Mesenchymal stem cell (in vitro differentiated cells and primary cell): ENCODE results near the gene SERPINB6.
"Not testable (repeated sequence)": the region's sequence is repeated elsewhere in the genome, so short reads cannot be mapped to it uniquely, and the experiment has no call there.

ENCODE experiments used
- DNase-seq: peaks from one replicate; pipeline ENCODE4 v3.0.0-alpha.2; 2013
- H2AFZ ChIP-seq: one replicate; pipeline ENCODE4 v1.6.1; 2013; ENCODE audit warnings: low read depth, mild to moderate bottlenecking, control low read depth, inconsistent platforms, low read length, moderate library complexity
- H2AK5ac ChIP-seq: 2 replicates; pipeline ENCODE4 v1.6.1; 2013; ENCODE audit warnings: low read length, moderate library complexity, mild to moderate bottlenecking, inconsistent platforms; ENCODE audit not compliant: severe bottlenecking
- H2BK120ac ChIP-seq: one replicate; pipeline ENCODE4 v1.6.1; 2013; ENCODE audit warnings: low read depth, mild to moderate bottlenecking, inconsistent platforms, low read length, moderate library complexity
- H2BK12ac ChIP-seq, 2 experiments: one replicate each; pipeline ENCODE4 v1.6.1; 2013; ENCODE audit warnings: inconsistent platforms in 2 of 2, low read length in 2 of 2, mild to moderate bottlenecking in 2 of 2, moderate library complexity in 2 of 2, control low read depth in 1 of 2
- H2BK15ac ChIP-seq: one replicate; pipeline ENCODE4 v1.6.1; 2013; ENCODE audit warnings: mild to moderate bottlenecking, low read depth, inconsistent platforms; ENCODE audit not compliant: poor library complexity, severe bottlenecking
- H2BK5ac ChIP-seq: 2 replicates; pipeline ENCODE4 v1.6.1; 2013; ENCODE audit warnings: low read depth, mild to moderate bottlenecking, low read length, control low read depth, inconsistent platforms; ENCODE audit not compliant: poor library complexity, severe bottlenecking
- H3K14ac ChIP-seq, 2 experiments: one replicate each; pipeline ENCODE4 v1.6.1; 2013; ENCODE audit warnings: inconsistent platforms in 2 of 2, low read length in 2 of 2, control low read depth in 1 of 2, mild to moderate bottlenecking in 1 of 2, moderate library complexity in 1 of 2
- H3K18ac ChIP-seq, 2 experiments: one replicate each; pipeline ENCODE4 v1.6.1; 2013; ENCODE audit warnings: inconsistent platforms in 2 of 2, low read length in 2 of 2, control low read depth in 1 of 2, low read depth in 1 of 2, mild to moderate bottlenecking in 1 of 2
- H3K23ac ChIP-seq, 2 experiments: one replicate each; pipeline ENCODE4 v1.6.1; 2013; ENCODE audit warnings: inconsistent platforms in 2 of 2, low read length in 2 of 2, mild to moderate bottlenecking in 2 of 2, moderate library complexity in 2 of 2, control low read depth in 1 of 2
- H3K27ac ChIP-seq: 2 replicates; pipeline ENCODE4 v1.5.1; 2013; ENCODE audit warnings: mild to moderate bottlenecking, moderate library complexity, low read length, control low read depth, inconsistent platforms; ENCODE audit not compliant: poor library complexity, severe bottlenecking
- H3K27me3 ChIP-seq, 2 experiments: 2 replicates each; pipeline versions ENCODE4 v1.6.1 to v1.7.0; 2013; ENCODE audit warnings: low read length in 2 of 2, mild to moderate bottlenecking in 2 of 2, moderate library complexity in 2 of 2, control low read depth in 1 of 2, inconsistent platforms in 1 of 2; ENCODE audit not compliant: control insufficient read depth in 1 of 2, insufficient read depth in 1 of 2
- H3K36me3 ChIP-seq, 2 experiments: 2 replicates each; pipeline versions ENCODE4 v1.6.1 to v1.7.0; 2013; ENCODE audit warnings: low read length in 2 of 2, control low read depth in 1 of 2, inconsistent platforms in 1 of 2, low read depth in 1 of 2, mild to moderate bottlenecking in 1 of 2; ENCODE audit not compliant: insufficient read depth in 2 of 2, control insufficient read depth in 1 of 2
- H3K4ac ChIP-seq, 2 experiments: one replicate each; pipeline ENCODE4 v1.6.1; 2013; ENCODE audit warnings: inconsistent platforms in 2 of 2, low read length in 2 of 2, mild to moderate bottlenecking in 2 of 2, moderate library complexity in 2 of 2, control low read depth in 1 of 2, low read depth in 1 of 2
- H3K4me1 ChIP-seq: 2 replicates; pipeline ENCODE4 v1.6.1; 2013; ENCODE audit warnings: low read depth, low read length, control low read depth; ENCODE audit not compliant: control insufficient read depth, insufficient read depth
- H3K4me2 ChIP-seq: 2 replicates; pipeline ENCODE4 v1.6.1; 2013; ENCODE audit warnings: low read length, mild to moderate bottlenecking, inconsistent platforms; ENCODE audit not compliant: poor library complexity, severe bottlenecking
- H3K4me3 ChIP-seq, 2 experiments: 2 replicates each; pipeline versions ENCODE4 v1.5.1 to v1.7.0; 2013; ENCODE audit warnings: low read length in 2 of 2, mild to moderate bottlenecking in 2 of 2, control low read depth in 1 of 2, low read depth in 1 of 2; ENCODE audit not compliant: insufficient read depth in 1 of 2
- H3K79me1 ChIP-seq: replicated peaks from 2 replicates; pipeline ENCODE4 v1.6.1; 2013; ENCODE audit warnings: mild to moderate bottlenecking, control low read depth, low read length, inconsistent platforms; ENCODE audit not compliant: poor library complexity, severe bottlenecking
- H3K9ac ChIP-seq: 2 replicates; pipeline ENCODE4 v1.7.0; 2013; ENCODE audit warnings: mild to moderate bottlenecking, low read length, moderate library complexity
- H3K9me3 ChIP-seq: 2 replicates; pipeline ENCODE4 v1.7.0; 2013; ENCODE audit warnings: mild to moderate bottlenecking, low read length; ENCODE audit not compliant: control insufficient read depth
- H4K8ac ChIP-seq: one replicate; pipeline ENCODE4 v1.6.1; 2013; ENCODE audit warnings: inconsistent platforms, mild to moderate bottlenecking, low read length, moderate library complexity
- H4K91ac ChIP-seq: one replicate; pipeline ENCODE4 v1.6.1; 2013; ENCODE audit warnings: mild to moderate bottlenecking, low read length, inconsistent platforms
- WGBS: methylation state at CpG from one replicate; pipeline ENCODE4 v1.1.7; 2013; ENCODE audit warnings: mixed read lengths; 5-methylcytosine and 5-hydroxymethylcytosine counted together

Gene SERPINB6

DNA sequence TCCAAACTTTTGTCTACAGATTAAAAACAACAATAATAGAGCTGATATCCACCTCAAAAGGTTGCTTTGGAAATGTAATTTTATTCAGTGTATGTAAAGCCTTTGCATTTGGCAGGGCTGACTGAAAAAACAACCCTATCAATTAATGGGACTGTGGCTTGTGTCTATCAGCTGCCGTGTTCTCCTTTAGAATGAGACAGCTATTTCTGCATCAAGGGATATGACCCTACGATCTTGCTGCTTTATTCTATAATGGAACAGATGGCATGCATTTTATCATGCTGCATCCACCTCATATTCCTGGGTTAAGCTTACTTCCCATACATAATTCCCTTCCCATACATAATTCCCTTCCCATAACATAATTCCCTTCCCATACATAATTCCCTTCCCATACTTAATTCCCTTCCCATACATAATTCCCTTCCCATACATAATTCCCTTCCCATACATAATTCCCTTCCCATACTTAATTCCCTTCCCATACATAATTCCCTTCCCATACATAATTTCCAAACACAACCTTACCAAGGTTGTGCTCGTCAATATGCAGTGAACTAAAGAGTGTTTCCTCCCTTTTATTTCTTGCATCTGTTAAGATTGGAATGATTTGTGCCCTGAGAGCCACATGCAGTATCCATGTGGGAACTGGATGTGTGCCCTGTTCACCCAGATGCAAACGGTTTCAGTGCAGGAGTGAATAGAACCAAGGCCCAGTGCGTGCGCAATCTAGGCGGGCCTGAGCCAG, 26.8 kb downstream of the SERPINB6 start:
- Histone ChIP-seq H2BK15ac (no peak overlapping the region), H4K8ac (no peak overlapping the region), H3K9ac (no peak overlapping the region), H3K14ac (no peak overlapping the region), H3K36me3 (peaks cover 26 to 27% of the 10 kb centered on the region in 2 experiments), H2AK5ac (no peak overlapping the region), H2BK120ac (no peak overlapping the region), H2BK12ac (no peak overlapping the region), H3K4me1 (no peaks in the 10 kb centered on the region), H3K9me3 (no peaks in the 10 kb centered on the region), H3K18ac (no peak overlapping the region), H3K23ac (no peak overlapping the region), H3K4ac (no peak overlapping the region), H3K27me3 (no peaks in the 10 kb centered on the region), H3K79me1 (peaks cover 3% of the 10 kb centered on the region), H4K91ac (no peak overlapping the region), H3K4me2 (no peak overlapping the region), H2AFZ (no peak overlapping the region), H2BK5ac (no peak overlapping the region), H3K27ac (no peak overlapping the region), H3K4me3 (no peak overlapping the region)
- DNase-seq = no peak
- 94% methylated on average over 7 of the region's 7 CpGs for WGBS

DNA sequence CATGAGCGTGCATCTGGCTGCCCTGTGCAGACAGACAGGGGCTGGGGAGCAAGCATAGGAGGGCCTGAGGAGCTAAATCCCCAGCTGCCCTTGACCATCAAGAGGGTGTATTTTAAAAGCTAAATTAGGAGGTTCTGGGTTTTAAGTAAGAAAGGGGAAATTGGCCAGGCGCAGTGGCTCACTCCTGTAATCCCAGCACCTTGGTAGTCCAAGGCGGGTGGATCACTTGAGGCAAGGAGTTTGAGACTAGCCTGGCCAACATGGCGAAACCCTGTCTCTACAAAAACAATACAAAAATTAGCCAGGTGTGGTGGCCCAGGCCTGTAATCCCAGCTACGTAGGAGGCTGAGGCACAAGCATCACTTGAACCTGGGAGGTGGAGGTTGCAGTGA, 27.8 kb downstream of the SERPINB6 start:
- no peak overlapping the region for H2BK5ac ChIP-seq
- H3K4me1 ChIP-seq = no peaks in the 10 kb centered on the region
- peaks cover 16 to 21% of the 10 kb centered on the region in 2 experiments for H3K36me3 ChIP-seq
- H3K27me3 ChIP-seq = no peaks in the 10 kb centered on the region
- no peak overlapping the region for H3K9ac ChIP-seq
- no peak overlapping the region for H4K91ac ChIP-seq
- DNase-seq = no peak
- no peak overlapping the region for H3K4ac ChIP-seq
- no peak overlapping the region for H4K8ac ChIP-seq
- no peak overlapping the region for H3K14ac ChIP-seq
- no peak overlapping the region for H2BK120ac ChIP-seq
- H3K27ac ChIP-seq = no peak overlapping the region
- H2BK12ac ChIP-seq = no peak overlapping the region
- H2AFZ ChIP-seq = no peak overlapping the region
- H3K4me3 ChIP-seq = no peak overlapping the region
- H2BK15ac ChIP-seq = no peak overlapping the region
- H3K9me3 ChIP-seq = no peaks in the 10 kb centered on the region
- no peak overlapping the region for H3K4me2 ChIP-seq
- 98% methylated on average over 3 of the region's 5 CpGs for WGBS
- no peak overlapping the region for H3K23ac ChIP-seq
- H2AK5ac ChIP-seq = no peak overlapping the region
- H3K79me1 ChIP-seq = peaks cover 2% of the 10 kb centered on the region
- H3K18ac ChIP-seq = no peak overlapping the region

DNA sequence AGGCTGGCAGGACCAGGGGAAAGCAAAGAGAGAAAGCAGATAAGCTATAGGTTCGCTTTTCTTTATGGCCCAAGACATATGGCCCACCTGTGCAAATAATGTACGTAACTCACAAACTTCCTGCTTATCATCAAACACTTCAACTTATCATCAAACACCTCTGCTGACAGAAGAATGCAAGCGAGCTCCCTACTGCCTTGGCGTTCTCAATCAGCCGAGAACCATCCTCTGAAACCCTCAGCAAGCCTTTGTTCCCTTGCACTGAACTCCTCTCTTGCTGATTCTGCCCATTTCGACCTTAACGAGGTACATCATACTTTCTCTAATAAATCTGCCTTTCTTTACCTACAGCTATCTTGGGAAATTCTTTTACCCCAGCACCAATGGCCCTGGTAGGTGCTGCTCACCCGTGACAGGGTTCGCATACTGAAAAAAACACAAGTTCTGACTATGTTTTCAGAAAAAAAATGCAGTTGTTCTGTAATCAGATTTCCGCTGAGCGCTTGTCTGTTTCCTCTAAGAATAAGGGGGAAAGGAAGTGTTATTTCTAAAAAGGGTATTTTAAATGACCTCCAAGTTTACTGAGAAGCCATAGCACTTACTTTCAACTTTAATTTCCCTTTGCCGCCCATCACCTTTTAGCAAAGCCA, 28.3 kb downstream of the SERPINB6 start:
- no peak overlapping the region for H2BK15ac ChIP-seq
- H2BK12ac ChIP-seq = no peak overlapping the region
- H3K14ac ChIP-seq = no peak overlapping the region
- H3K27me3 ChIP-seq = no peaks in the 10 kb centered on the region
- H2AK5ac ChIP-seq = no peak overlapping the region
- H3K27ac ChIP-seq = no peak overlapping the region
- no peak overlapping the region for H2AFZ ChIP-seq
- H2BK5ac ChIP-seq = no peak overlapping the region
- peaks cover 11 to 16% of the 10 kb centered on the region in 2 experiments for H3K36me3 ChIP-seq
- no peak overlapping the region for H4K8ac ChIP-seq
- no peaks in the 10 kb centered on the region for H3K9me3 ChIP-seq
- H3K4me3 ChIP-seq = no peak overlapping the region
- H3K9ac ChIP-seq = no peak overlapping the region
- no peak overlapping the region for H3K23ac ChIP-seq
- DNase-seq = no peak
- H2BK120ac ChIP-seq = no peak overlapping the region
- no peak overlapping the region for H3K4me2 ChIP-seq
- peaks cover 1% of the 10 kb centered on the region for H3K79me1 ChIP-seq
- peaks cover under 1% of the 10 kb centered on the region for H3K4me1 ChIP-seq
- 81% methylated on average over 12 of the region's 12 CpGs for WGBS
- no peak overlapping the region for H3K18ac ChIP-seq
- H4K91ac ChIP-seq = no peak overlapping the region
- H3K4ac ChIP-seq = no peak overlapping the region

DNA sequence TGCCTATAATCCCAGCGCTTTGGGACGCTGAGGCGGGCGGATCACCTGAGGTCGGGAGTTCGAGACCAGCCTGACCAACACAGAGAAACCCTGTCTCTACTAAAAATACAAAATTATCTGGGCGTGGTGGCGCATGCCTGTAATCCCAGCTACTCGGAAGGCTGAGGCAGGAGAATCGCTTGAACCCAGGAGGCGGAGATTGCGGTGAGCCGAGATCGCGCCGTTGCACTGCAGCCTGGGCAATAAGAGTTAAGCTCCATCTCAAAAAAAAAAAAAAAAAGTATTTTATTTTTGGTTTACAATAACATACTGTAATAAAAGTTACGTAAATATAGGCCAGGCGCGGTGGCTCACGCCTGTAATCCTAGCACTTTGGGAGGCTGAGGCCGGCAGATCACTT, 29.3 kb downstream of the SERPINB6 start:
- not testable (repeated sequence) for H3K36me3 ChIP-seq, H3K79me1 ChIP-seq, H2BK15ac ChIP-seq, H2AK5ac ChIP-seq, H4K91ac ChIP-seq, H3K9ac ChIP-seq, H4K8ac ChIP-seq, H2BK12ac ChIP-seq, H3K4me3 ChIP-seq, H3K23ac ChIP-seq, H3K4ac ChIP-seq, H3K27ac ChIP-seq, H3K9me3 ChIP-seq, H3K4me2 ChIP-seq, H2AFZ ChIP-seq, H2BK5ac ChIP-seq, H3K27me3 ChIP-seq, H2BK120ac ChIP-seq, H3K14ac ChIP-seq, H3K4me1 ChIP-seq, H3K18ac ChIP-seq, DNase-seq
- WGBS = 98% methylated on average over 16 of the region's 21 CpGs
